Hepatocyte (in vitro differentiated cells): ENCODE results near the gene KYAT1. TPM values are rescaled to one million over a fixed set of nuclear protein-coding genes. Genes with fewer than 3 reads are reported as not detected.

Experiments
- DNase-seq: peaks from one replicate; pipeline ENCODE4 v3.0.0-alpha.2; 2016; ENCODE audit warnings: low spot score
- H2AFZ ChIP-seq: fragments of 200-600 bp; sonication (generic); 2 replicates; pipeline ENCODE4 v1.6.0; 2016; ENCODE audit warnings: antibody characterized with exemption, mild to moderate bottlenecking
- H3K27ac ChIP-seq: fragments of 200-600 bp; sonication (generic); 2 replicates; pipeline ENCODE4 v1.5.1; 2016; ENCODE audit warnings: mild to moderate bottlenecking
- H3K27me3 ChIP-seq: fragments of 200-600 bp; sonication (generic); 2 replicates; pipeline ENCODE4 v1.6.1; 2016
- H3K36me3 ChIP-seq: fragments of 200-600 bp; sonication (generic); replicated peaks from 2 replicates; pipeline ENCODE4 v1.5.1; 2016; ENCODE audit warnings: low read depth; ENCODE audit not compliant: insufficient read depth
- H3K4me1 ChIP-seq: fragments of 200-600 bp; sonication (generic); 2 replicates; pipeline ENCODE4 v1.5.1; 2016; ENCODE audit warnings: mild to moderate bottlenecking, moderate library complexity; ENCODE audit not compliant: insufficient read depth
- H3K4me2 ChIP-seq: fragments of 200-600 bp; sonication (generic); 2 replicates; pipeline ENCODE4 v1.6.0; 2016
- H3K4me3 ChIP-seq: fragments of 200-600 bp; sonication (generic); 2 replicates; pipeline ENCODE4 v1.5.1; 2016; ENCODE audit warnings: mild to moderate bottlenecking
- H3K79me2 ChIP-seq: fragments of 200-600 bp; sonication (generic); 2 replicates; pipeline ENCODE4 v1.6.0; 2017; ENCODE audit warnings: mild to moderate bottlenecking
- H3K9me2 ChIP-seq: fragments of 200-600 bp; sonication (generic); replicated peaks from 2 replicates; pipeline ENCODE4 v1.6.0; 2017; ENCODE audit warnings: mild to moderate bottlenecking; ENCODE audit not compliant: insufficient read depth
- H3K9me3 ChIP-seq: fragments of 200-600 bp; sonication (generic); 2 replicates; pipeline ENCODE4 v1.5.1; 2016; ENCODE audit warnings: low read depth, mild to moderate bottlenecking
- H4K20me1 ChIP-seq: fragments of 200-600 bp; sonication (generic); 2 replicates; pipeline ENCODE4 v1.6.0; 2016; ENCODE audit warnings: mild to moderate bottlenecking; ENCODE audit not compliant: insufficient read depth, poor library complexity, severe bottlenecking
- CTCF ChIP-seq: fragments of 200-600 bp; sonication (generic); IDR thresholded peaks from 2 replicates; pipeline ENCODE4 v1.5.1; 2016; ENCODE audit warnings: antibody characterized with exemption, mild to moderate bottlenecking; ENCODE audit not compliant: poor library complexity
- EZH2 ChIP-seq: fragments of 200-600 bp; sonication (generic); IDR thresholded peaks from 2 replicates; pipeline ENCODE4 v1.6.1; 2016; ENCODE audit warnings: antibody characterized with exemption, mild to moderate bottlenecking, borderline replicate concordance
- EZH2phosphoT487 ChIP-seq: fragments of 200-600 bp; sonication (generic); IDR thresholded peaks from one replicate; pipeline ENCODE4 v1.6.1; 2018; ENCODE audit warnings: antibody characterized with exemption, mild to moderate bottlenecking, low read depth, moderate library complexity; ENCODE audit not compliant: unreplicated experiment, severe bottlenecking
- WGBS: methylation state at CpG from one replicate; pipeline ENCODE4 v1.1.6; 2016; ENCODE audit warnings: low lambda C conversion rate; ENCODE audit errors: missing lambda C conversion rate; 5-methylcytosine and 5-hydroxymethylcytosine counted together
- polyA plus RNA-seq: library from polyadenylated mRNA; unstranded; fragments of >200 nt; fragmentation: Nextera tagmentation; extraction: Ambion mirVana; gene quantifications from 2 replicates; pipeline ENCODE4 v1.2.1, GENCODE V29; 2016
- total RNA-seq: library from RNA; depleted of rRNA; stranded (reverse); fragments of >200 nt; gene quantifications from 2 replicates; pipeline ENCODE4 v1.2.3, GENCODE V29; 2014

KYAT1 gene
- total and polyA plus RNA-seq, 2 experiments from 2014 or later = 5.1 to 8.7 TPM

DNA sequence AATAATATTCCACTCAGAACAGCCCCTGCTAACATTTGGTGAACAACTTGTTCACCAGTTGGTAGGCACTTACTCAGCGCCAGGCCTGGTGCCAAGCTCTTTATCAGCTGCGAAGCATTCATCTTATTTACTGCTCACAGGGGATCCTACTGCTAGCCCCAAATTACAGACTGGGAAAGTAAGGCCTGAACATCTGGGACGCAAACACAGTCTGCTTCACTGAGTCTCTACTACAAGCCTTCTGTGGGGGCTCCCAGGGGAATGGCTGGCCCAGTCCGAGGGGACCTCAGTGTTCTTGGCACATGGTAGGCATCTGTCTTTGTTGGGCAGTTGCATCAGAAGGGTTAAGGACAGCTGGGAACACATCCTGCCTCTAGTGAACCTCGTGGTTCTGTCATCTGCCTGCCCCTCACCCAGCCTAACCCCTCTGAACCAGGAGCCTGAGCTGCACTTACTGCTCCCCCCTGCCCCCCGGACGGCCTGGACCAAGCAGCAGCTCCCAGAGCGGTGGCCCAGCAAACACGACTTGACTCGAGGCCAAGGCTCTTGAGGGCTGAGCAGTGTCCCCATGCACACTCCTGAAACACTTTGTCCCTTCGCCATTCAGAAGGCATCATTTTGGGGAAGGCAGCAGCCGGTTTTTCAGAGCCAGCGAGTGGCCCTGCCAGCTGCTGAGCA lies 38.8 kb upstream of the KYAT1 start, which contains the start of gene PHYHD1:
TSS of gene PHYHD1 (plus strand) at position 602 of the 678 bp plus-strand sequence. CDS start 1,342 bp downstream, outside the sequence.
- 66% methylated on average over 13 of the region's 13 CpGs for WGBS
- H3K4me3 ChIP-seq = no peak within 1 kb of the TSS
- peak within 1 kb of the TSS; percentile 75 for H2AFZ ChIP-seq
- peak within 1 kb of the TSS; percentile 89 for H3K27ac ChIP-seq
- no peaks in the 10 kb centered on the region for H3K36me3 ChIP-seq
- peak within 1 kb of the TSS; percentile 69 for H3K4me2 ChIP-seq
- no peak for TF ChIP-seq EZH2
- TF ChIP-seq CTCF = no peak
- no peak for TF ChIP-seq EZH2phosphoT487
- H3K9me3 ChIP-seq = no peaks in the 10 kb centered on the region
- no peaks in the 10 kb centered on the region for H4K20me1 ChIP-seq
- peaks cover 7% of the 10 kb centered on the region for H3K79me2 ChIP-seq
- no peaks in the 10 kb centered on the region for H3K27me3 ChIP-seq
- H3K9me2 ChIP-seq = no peaks in the 10 kb centered on the region
- DNase-seq = no peak
- peaks cover 24% of the 10 kb centered on the region for H3K4me1 ChIP-seq

- Histone ChIP-seq H3K27ac (peak overlapping the region; percentile 43), H3K4me2 (no peak overlapping the region)
- DNase-seq = peak; percentile 46
Observed at GRCh38 chr9:128919402-128920089, 37.8 kb upstream of the KYAT1 start.

DNA sequence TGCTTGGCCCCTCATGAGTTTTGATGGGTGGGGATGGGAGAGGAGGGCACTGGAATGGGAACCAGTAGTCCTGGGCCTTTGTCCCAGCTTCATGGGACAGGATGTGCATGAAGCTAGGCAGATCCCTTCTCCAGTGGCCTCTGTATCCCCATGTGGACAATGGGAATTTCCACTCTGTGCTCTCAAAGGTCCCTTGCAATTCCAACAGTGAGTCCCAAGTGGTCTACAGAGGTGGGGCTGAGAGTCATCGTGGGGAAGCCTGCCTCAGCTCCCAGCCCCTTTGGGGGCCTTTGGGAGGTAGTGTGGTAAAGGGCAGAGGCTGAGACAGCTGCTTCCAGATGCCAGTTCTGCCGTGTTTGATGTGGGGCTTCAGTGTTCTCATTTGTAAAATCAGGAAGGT lies 37.2 kb upstream of the KYAT1 start:
- Histone ChIP-seq H3K79me2 (peaks cover 16% of the 10 kb centered on the region), H3K9me2 (no peaks in the 10 kb centered on the region), H3K4me1 (peaks cover 24% of the 10 kb centered on the region), H3K27ac (no peak overlapping the region), H4K20me1 (no peaks in the 10 kb centered on the region), H3K4me2 (no peak overlapping the region), H2AFZ (no peak overlapping the region), H3K9me3 (no peaks in the 10 kb centered on the region), H3K4me3 (no peak overlapping the region), H3K36me3 (no peaks in the 10 kb centered on the region), H3K27me3 (no peaks in the 10 kb centered on the region)
- no peak for DNase-seq
- 71% methylated on average over 2 of the region's 2 CpGs for WGBS
- TF ChIP-seq EZH2 = no peak
- no peak for TF ChIP-seq EZH2phosphoT487
- TF ChIP-seq CTCF = no peak

More at GRCh38 chr9:128919402-128920089, 37.8 kb upstream of the KYAT1 start:
- Histone ChIP-seq H2AFZ (no peak overlapping the region), H3K4me3 (no peak overlapping the region), H3K36me3 (no peaks in the 10 kb centered on the region), H3K9me3 (no peaks in the 10 kb centered on the region), H3K9me2 (no peaks in the 10 kb centered on the region), H4K20me1 (no peaks in the 10 kb centered on the region), H3K79me2 (peaks cover 14% of the 10 kb centered on the region), H3K27me3 (no peaks in the 10 kb centered on the region), H3K4me1 (peaks cover 24% of the 10 kb centered on the region)
- 77% methylated on average over 7 of the region's 14 CpGs for WGBS
- TF ChIP-seq CTCF = no peak
- TF ChIP-seq EZH2 = no peak
- no peak for TF ChIP-seq EZH2phosphoT487
